Amniotic stem cell (primary cell): ENCODE data around the gene SMARCB1.

Experiments used
- DNase-seq: peaks from one replicate; lab custom pipeline; 2025; lab: John Stamatoyannopoulos, UW

SMARCB1 gene

GRCh38 chr22:23780146-23780748, 6.5 kb upstream of the SMARCB1 start:
- no peak for DNase-seq

GRCh38 chr22:23781065-23781464, 5.7 kb upstream of the SMARCB1 start:
- no peak for DNase-seq

- DNase-seq: no peak
Observed at GRCh38 chr22:23781511-23782183, 5.1 kb upstream of the SMARCB1 start.

- DNase-seq: no peak
Observed at GRCh38 chr22:23782252-23782651, 4.5 kb upstream of the SMARCB1 start.

- no peak for DNase-seq
Observed at GRCh38 chr22:23782703-23783102, 4.1 kb upstream of the SMARCB1 start.

GRCh38 chr22:23783265-23784150, 3.3 kb upstream of the SMARCB1 start:
- DNase-seq: no peak

GRCh38 chr22:23784215-23784732, 2.5 kb upstream of the SMARCB1 start:
- DNase-seq: no peak

GRCh38 chr22:23786261-23786710, 480 bp upstream of the SMARCB1 start:
- DNase-seq: no peak

GRCh38 chr22:23787600-23787896, 782 bp downstream of the SMARCB1 start:
- DNase-seq: no peak

GRCh38 chr22:23787910-23788309, 1.1 kb downstream of the SMARCB1 start:
- no peak for DNase-seq

- no peak for DNase-seq
Observed at GRCh38 chr22:23789121-23789520, 2.4 kb downstream of the SMARCB1 start.

- no peak for DNase-seq
Observed at GRCh38 chr22:23789638-23790037, 2.9 kb downstream of the SMARCB1 start.

GRCh38 chr22:23790819-23791737, 4.3 kb downstream of the SMARCB1 start:
- DNase-seq: no peak

- no peak for DNase-seq
Observed at GRCh38 chr22:23791738-23792645, 5.2 kb downstream of the SMARCB1 start.

GRCh38 chr22:23793326-23793725, 6.6 kb downstream of the SMARCB1 start:
- DNase-seq: no peak

GRCh38 chr22:23796461-23796860, 9.7 kb downstream of the SMARCB1 start:
- no peak for DNase-seq

- DNase-seq: no peak
Observed at GRCh38 chr22:23800297-23801237, 13.8 kb downstream of the SMARCB1 start.

GRCh38 chr22:23801238-23801821, 14.6 kb downstream of the SMARCB1 start:
- no peak for DNase-seq

- DNase-seq: no peak
Observed at GRCh38 chr22:23801886-23802377, 15.2 kb downstream of the SMARCB1 start.
